ENCODE results near the gene TFEB. TPM values are rescaled to one million over a fixed set of nuclear protein-coding genes. Genes with fewer than 3 reads are reported as not detected.
"Not testable (repeated sequence)": the region's sequence is repeated elsewhere in the genome, so short reads cannot be mapped to it uniquely, and the experiment has no call there.

TFEB gene
- total RNA-seq, 1 donor from 2014 or later, result 40.7 TPM

DNA sequence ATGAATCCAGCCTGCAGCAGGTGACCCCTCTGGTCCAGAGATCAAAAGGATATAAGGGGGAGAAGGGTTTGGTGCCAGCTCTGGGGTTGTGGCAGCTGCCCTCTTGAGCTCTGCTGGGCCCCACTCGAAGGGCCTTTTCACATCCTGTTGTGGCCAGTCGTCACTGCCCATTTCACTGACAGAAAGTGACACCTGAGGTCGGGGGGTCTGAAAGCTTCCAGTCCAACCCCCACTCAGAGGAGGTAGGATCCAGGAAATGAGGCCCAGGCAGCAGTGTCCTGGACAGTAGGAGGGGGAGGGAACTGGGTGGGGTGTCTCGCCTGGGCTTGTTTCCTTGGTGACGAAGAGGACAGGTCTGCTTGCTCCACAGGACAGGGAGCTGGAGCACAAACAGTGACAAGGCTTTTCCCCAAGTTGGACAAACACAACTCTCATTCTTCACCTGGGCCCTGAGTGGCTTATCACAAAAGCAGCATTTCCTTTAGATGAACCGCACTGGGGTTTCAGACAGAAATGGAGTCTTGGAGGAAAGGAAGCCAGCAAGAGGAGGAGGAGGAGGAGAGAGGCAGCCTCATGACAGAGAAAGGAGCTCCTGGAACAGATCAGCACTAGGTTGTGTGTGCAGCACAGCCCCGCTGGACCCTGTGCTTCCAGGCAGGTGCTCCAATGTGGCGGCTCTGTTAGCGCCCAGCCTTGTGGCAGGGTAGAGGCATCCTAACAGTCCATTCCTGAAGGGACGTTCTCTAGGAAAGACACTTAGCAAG, 33.3 kb upstream of the TFEB start:
- ATAC-seq (ENCODE audit: poor library complexity) (peak; percentile 6), DNase-seq (peak; percentile 36)
- intact Hi-C loops (cut with DNase I), result no loop called here

DNA sequence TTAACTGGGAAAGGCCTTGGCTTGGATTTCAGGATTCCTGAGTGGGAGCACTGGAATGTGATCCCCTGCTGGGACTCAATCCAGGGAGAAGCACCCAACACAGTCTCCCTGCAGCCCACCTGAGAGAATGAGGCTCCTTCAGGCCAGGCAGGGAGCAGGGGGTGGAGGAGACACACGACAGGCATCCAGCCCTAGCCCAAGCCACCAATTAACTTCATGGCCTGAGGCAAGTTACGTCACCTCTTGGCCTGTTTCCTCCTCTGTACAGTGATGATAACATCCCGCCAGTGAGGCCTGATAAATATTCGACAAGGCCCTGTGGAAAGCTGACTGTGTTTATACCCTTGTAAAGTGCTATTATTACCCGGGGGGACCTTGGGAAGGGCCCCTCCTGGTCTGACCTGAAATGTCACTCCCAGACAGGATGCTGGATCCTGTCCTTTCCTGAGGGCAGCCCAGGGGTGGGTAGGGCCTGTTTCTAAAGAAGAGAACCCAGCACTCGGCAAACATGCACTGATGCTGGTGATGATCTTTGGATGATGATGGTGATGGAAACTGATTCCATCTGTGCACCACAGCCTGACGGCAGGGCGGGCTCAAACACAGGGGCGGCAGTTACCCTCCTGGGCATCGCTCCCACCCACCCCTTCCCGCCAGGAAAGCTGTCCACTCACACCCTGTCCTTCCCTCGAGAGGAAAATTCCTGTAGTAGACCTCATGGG, 31.9 kb upstream of the TFEB start:
- intact Hi-C loops (cut with DNase I), result no loop called here
- DNase-seq (peak; percentile 57), ATAC-seq (ENCODE audit: poor library complexity) (peak; percentile 86)

DNA sequence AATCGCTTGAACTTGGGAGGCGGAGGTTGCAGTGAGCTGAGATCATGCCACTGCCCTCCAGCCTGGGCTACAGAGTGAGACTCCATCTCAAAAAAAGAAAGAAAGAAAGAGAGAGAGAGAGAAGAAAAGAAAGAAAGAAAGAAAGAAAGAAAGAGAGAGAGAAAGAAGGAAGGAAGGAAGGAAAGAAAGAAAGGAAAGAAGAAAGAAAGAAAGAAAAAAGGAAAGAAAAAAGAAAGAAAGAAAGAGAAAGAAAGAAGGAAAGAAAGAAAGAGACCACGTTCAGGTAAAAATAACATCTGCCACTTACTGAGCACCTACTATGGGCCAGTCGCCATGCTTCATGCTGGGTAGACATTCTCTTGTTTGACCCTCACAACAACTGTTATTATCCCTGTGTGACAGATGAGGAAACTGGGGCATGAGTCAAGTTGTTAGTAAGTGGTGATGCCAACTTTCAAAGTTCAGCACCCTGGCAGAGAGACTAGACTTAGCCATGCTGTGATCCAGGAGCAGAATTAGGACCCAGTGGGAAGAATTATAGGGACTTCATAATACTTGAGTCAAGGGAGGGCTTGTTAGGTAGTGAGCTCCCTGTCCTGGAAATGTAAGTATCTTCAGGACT, 30.7 kb upstream of the TFEB start:
- intact Hi-C loops (cut with DNase I); ATAC-seq (ENCODE audit: poor library complexity): not testable (repeated sequence)
- peak; percentile 4 for DNase-seq

DNA sequence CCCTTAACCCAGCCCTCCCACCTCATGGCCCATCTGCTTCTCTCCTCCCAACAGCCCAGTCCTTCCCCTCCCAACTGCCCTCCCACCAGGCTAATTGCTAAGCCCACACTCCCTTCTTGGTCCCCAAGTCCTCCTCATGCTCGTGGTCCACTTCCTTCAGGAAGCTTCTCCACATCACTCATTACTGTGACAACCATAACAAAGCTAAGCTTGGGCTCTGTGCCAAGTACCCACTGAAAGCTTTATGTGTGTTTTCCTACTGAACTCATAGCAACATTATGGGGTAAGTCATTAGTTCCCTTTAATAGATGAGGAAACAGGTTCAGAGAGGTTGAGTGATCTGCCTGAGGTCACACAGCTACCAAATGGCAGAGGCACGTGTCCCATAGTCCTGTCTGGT, 28.1 kb upstream of the TFEB start:
- DNase-seq (no peak), ATAC-seq (ENCODE audit: poor library complexity) (no peak)
- intact Hi-C loops (cut with DNase I), result no loop called here

DNA sequence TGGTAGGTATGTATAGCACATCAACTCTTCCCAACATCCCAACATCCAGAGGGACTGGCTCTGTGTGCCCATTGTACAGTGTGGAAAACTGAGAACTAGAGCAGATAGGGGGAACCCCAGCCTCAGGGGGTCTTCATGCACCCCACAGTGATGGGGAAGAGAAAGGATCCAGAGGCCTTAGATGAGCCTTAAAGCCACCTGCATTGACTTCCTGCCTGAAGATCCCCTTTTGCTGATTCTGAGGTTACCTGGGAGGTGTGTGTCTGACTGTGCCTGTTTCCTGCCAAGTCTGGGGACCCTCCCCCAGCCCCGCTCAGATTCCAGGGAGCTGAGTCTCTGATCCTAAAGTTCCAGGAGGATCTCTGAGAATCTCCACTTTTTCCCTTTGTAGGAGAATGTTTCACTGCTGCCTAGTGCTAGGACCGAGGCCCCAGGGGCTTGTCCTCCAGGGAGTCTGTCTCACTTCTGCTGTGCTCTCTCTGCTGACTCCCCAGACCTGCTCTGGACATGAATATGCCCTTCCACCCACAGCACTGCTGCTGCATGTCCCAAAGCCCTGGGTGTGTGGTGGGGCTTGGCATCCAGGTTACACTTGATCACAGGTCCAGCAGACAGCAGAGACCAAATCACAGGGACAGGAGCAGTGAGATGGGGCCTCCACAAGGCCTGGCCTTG, 24.6 kb upstream of the TFEB start:
- DNase-seq, result no peak
- intact Hi-C loops (cut with DNase I), result no loop called here
- ATAC-seq (ENCODE audit: poor library complexity), result no peak

DNA sequence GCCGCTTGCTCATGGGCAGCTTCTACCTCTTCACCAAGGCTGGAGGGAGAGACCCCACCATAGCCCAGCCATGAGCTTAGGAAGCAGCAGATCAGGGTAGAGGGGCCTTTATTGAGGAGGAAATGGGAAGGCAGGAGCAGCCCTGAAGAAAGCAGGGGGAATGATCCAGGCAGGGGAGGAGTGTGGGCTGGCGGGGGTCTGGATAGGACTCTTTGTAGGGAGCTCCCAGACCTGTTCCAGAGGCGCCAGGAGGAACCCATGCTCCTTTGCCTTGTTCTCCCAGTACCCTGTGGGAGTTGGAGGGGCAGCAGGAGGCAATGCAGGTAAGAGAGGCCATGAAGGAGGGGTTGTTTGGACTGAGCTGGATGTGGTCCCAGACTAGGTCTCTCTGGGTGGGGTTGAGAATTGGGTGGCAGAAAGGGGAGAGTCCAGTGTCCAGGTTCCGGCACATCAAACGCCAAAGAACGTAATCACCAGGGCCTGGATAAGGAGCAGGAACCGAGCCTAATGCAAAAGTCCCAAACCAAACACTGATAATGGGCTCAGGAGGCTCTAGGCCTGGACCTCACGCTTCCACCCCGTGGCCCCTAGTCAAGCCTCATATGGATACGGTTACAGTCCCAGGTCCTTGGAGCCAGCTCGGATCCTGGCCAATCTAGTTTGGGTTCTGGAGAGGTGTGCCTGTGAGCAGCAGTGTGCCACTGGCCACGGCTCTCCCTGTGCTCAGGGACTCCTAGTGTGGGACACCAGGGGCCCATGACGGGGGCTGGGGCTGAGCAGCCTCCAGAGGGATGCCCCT, 23.9 kb upstream of the TFEB start:
- ATAC-seq (ENCODE audit: poor library complexity) (no peak), DNase-seq (no peak)
- intact Hi-C loops (cut with DNase I), result no loop called here

DNA sequence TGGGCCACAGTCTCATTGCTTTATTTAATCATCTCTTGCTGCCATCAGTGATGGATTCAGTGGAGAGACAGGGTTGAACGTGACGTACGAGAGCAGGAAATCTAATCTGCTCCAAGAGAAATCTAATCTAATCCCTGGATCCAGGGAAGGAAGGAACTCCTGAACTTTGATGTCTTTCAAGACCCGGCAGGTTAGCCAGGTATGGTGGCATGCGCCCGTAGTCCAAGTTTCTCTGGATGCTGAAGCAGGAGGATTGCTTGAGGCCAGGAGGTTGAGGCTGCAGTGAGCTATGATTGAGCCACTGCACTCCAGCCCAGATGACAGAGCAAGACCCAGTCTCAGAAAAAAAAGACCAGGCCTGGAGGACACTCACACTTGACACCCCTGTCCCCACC, 23.2 kb upstream of the TFEB start:
- intact Hi-C loops (cut with DNase I), result no loop called here
- DNase-seq (no peak), ATAC-seq (ENCODE audit: poor library complexity) (no peak)

DNA sequence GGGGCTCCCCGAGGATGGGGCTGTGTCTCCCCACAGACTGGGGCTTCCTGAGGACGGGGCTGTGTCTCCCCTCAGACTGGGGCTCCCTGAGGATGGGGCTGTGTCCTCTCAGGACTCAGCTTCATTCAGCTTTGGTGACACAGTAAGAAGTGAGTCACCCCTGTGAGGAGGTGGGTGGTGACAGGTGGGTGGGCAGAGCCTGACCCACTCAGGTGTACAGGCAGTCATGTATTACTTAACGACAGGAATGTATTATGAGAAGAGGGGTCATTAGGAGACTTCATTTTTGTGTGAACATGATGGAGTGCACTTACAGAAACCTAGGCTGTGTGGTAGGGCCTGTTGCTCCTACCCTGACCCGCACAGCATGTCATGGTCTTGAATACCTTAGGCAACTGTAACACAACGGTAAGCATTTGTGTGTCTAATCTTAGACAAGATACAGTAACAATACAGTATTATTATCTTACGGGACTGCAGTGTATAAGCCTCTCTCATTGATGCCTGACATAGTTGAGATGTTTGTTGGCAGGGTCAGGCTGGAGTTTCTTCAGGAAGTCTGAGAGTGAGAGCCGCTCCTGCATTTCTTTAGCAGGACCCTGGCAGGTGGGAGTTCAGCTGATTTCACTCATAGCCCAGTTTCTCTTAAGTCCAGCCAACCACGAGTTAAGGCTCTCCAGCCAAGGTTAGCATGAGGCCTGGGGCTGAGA, 22.7 kb upstream of the TFEB start:
- intact Hi-C loops (cut with DNase I), result no loop called here
- no peak for ATAC-seq (ENCODE audit: poor library complexity)
- DNase-seq, result no peak

DNA sequence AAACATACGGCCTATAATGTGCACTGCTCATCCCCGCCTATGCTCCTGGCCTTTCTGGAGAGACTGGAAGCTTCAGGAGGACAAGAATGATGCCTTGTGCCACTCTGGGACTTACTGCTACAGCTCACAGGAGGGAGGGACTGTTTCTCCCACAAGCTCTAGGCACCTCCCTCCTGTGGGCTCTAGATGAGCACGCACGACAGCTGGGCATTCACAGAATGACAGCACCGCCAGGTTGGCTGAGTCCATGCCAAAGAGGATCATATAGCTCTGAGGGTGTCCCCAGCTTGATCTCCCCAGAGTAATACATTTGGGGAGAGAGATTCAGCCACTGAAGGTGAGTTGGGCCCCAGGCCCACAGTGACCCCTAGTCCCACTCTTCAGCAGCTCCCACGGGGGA, 21.9 kb upstream of the TFEB start:
- ATAC-seq (ENCODE audit: poor library complexity), result no peak

DNA sequence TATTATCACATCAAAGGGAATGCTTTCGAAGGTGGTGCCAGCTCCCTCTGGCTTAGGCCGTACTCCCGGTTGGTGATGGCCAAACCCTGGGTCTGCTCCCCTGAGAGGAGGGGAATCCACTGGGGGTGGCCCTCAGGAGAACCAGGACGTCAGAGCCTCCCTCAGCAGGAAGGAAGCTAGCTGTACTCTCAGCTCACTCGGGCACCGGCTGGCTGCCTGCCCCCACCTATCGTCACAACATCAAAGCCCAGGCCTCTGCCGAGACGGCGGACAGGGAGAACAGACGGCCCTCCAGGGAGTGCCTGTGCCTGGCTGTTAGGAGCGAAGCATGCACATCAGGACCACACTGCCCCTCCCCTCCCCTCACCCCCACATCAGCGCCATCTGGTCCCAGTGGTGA, 20.9 kb upstream of the TFEB start:
- intact Hi-C loops (cut with DNase I), result no loop called here
- DNase-seq (peak; percentile 30), ATAC-seq (ENCODE audit: poor library complexity) (no peak)

More for the DNA sequence above, 21.9 kb upstream of the TFEB start:
- intact Hi-C loops (cut with DNase I), result no loop called here
- DNase-seq, result no peak

DNA sequence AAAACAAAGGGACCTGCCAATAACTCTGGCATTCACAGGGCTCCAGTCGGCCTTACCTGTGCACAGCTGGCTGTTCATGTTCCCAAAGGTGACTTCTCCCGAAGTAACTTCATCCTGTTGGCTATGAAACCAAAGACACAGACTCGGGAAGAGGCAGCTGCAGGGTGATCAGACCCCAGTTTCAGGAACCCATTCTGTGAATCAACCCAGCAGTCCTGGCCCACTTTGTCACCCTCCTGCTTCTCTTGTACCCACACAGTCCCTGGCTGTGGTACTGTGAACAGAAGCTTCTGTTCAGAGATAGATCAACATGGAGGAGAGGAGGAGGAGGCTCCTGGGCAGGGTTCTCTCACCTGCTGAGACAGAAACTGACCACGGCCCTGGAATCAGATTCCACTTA, 20.5 kb upstream of the TFEB start:
- DNase-seq, result no peak
- intact Hi-C loops (cut with DNase I), result no loop called here
- ATAC-seq (ENCODE audit: poor library complexity), result no peak

DNA sequence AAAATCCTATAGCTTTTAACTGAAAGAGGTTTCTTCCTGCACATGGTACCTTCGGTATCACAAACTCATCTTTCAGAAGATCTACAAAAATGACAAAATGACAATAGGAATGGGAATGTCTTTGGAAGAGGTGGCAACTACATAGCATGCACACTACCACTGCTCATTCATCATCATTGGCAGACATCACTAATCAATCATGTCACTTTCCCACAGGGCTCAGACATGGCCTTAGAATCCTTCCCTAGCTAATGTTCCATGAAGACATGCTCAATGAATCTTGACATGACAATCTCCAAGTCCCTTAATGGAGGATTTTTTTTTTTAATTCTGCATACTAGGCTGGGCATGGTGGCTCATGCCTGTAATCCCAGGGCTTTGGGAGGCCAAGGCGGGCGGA, 15.0 kb upstream of the TFEB start:
- ATAC-seq (ENCODE audit: poor library complexity), result no peak
- intact Hi-C loops (cut with DNase I), result no loop called here
- no peak for DNase-seq

DNA sequence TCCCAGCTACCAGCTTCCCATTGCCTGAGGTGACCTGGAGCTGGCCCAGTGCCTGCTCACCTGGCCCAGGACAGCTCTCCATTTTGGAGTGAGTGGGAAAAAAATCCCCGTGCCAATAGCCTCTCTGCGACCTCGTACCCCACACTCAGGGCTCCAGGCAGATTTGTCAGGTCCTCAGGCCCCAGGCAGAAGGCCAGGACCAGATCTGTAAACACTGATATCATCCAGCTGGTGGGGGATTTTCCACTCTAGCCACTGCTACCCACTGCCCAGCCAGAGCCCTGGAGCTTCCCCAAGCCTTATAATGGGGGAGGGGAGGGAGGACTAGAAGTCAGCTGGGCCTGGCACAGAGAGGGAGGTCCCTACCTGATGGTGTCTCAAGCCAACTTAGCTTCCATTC, 13.1 kb upstream of the TFEB start:
- ATAC-seq (ENCODE audit: poor library complexity) (no peak), DNase-seq (peak; percentile 17)
- intact Hi-C loops (cut with DNase I), result no loop called here

DNA sequence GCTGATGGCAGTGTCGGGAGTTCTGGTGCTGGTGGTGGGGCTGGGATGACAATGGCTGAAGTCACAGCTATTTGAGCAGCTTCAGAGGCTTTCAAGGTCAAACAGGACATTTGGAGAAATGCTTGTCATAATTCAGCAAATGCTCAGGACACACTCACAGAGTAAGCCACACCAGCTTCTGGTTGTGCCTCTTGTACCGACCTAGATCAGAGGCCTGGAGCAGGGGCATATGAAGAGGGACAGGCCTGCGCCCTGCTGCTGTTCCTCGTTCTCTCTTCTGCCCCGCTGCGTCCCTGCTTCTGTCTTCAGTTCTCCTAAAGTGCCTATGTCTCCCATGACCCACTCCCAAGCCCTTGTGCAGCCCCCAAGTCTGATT, 12.7 kb upstream of the TFEB start:
- DNase-seq (peak; percentile 3), ATAC-seq (ENCODE audit: poor library complexity) (no peak)
- intact Hi-C loops (cut with DNase I), result no loop called here

DNA sequence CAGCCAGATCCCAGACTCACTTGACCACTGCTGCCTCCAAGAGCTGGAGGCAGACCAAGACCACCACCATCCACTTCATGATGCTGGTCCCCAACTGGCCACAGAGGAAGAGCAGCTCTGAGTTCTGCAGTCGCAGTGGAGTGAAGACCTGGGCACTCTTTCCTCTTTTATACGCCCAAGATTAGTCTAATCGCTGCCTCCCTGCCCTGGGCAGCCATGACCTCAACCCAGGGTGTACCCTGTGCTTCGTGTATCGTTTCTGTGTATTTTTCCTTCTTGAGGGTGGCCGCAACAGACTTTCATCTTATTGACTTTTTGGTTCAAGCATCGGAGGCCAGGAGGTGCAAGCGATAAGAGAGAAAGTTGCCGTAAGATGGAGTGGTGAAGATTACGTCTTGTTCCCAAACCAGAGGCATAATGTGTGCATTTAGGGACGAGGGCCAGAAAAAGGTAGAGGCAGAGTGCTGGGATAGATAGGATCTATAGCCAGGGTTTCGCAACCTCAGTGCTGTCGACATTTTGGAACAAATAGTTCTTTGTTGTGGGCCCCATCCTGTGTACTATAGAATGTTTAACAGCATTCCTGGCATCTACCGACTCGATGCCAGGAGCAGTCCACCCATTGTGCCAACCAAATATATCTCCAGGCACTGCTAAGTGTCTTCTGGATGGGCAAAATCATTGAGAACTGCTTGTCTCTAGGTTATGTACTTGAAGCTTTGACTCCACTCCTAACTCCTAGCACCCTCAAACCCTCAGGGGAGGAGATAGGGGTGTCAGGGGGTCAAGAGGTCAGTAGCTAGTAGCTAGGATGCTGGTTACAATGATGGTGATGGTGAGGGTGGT, 12.1 kb upstream of the TFEB start, which contains the start of gene PGC:
Gene PGC (minus strand): TSS at position 142 of the 846 bp plus-strand sequence. CDS start 63 bp downstream, at position 79.
- ATAC-seq (ENCODE audit: poor library complexity) (no peak), DNase-seq (peak; percentile 1)
- intact Hi-C loops (cut with DNase I), result no loop called here

DNA sequence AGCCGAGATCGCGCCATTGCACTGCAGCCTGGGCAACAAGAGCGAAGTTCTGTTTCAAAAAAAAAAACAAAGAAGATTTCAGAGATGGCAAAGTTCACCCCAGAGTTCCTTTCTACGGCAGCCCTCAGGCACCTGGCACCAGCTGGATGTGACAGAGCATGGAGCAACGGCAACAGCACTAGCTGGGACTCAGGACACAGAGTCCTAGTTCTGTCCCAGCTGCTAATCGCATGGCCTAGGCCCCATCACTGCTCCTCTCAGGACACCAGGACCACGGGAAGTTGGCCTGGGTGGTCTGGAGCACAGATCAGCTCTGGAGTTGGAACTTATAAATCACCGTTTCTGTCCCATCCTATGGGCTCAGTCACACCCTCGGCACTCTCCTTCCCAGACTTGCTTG, 10.7 kb upstream of the TFEB start:
- DNase-seq, result peak; percentile 14
- intact Hi-C loops (cut with DNase I), result no loop called here
- ATAC-seq (ENCODE audit: poor library complexity), result no peak

DNA sequence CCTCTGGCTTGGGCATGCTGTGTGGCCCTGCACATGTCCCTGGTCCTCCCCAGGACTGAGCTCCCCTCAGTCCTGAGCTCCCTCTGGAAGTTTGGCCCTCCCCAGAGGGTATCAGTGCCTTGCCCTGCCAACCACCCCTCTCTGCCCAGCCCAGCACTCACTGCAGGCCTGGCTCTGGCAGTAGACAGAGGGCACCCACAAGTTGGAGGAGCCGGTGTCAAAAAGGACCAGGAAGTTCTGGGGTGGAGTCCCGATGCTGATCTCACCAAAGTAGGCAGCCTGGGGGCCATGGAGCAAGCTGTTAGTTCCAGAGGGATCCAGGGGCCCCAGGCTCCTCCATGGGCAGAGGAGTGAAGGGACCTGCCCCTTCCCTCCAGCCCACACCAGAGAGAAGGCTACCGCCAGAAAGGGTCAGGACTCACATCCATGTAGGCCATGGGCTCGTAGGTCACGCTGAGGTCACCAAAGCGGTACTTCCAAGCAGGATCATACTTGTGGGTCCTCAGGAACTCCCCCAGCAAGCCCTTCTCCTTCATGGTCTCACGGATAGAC, 8.9 kb upstream of the TFEB start:
- no peak for ATAC-seq (ENCODE audit: poor library complexity)
- intact Hi-C loops (cut with DNase I), result no loop called here
- peak; percentile 10 for DNase-seq

All from Right ventricle myocardium superior (tissue), 1 donor.